ENCODE data around the gene MFSD6. TPM values are rescaled to one million over a fixed set of nuclear protein-coding genes. Genes with fewer than 3 reads are reported as not detected.
"Not testable (repeated sequence)": the region's sequence is repeated elsewhere in the genome, so short reads cannot be mapped to it uniquely, and the experiment has no call there.

MFSD6 gene
- total RNA-seq, 4 donors from 2014 or later = 76.3 to 99.1 (median 83.0) TPM

GRCh38 chr2:190418727-190419126 lies 10.6 kb downstream of the MFSD6 start:
- intact Hi-C loops (cut with DNase I; ENCODE audit: low total_unique reads) = no loop called here
- Histone ChIP-seq H3K9me3 (no peaks in the 10 kb centered on the region), H3K36me3 (no peaks in the 10 kb centered on the region), H3K4me1 (peaks cover 0 to 44% (median 9%) of the 10 kb centered on the region in 4 donors), H3K4me3 (no peak overlapping the region), H3K27me3 (no peaks in the 10 kb centered on the region), H3K27ac (no peak overlapping the region)
- TF ChIP-seq CTCF (IDR thresholded peaks at IDR 0.05) = no peak
- TF ChIP-seq POLR2A (IDR thresholded peaks at IDR 0.05) = no peak
- no peak for TF ChIP-seq EP300 (IDR thresholded peaks at IDR 0.05; ENCODE audit: low read depth)
- no peak for TF ChIP-seq POLR2AphosphoS5 (IDR thresholded peaks at IDR 0.05)
- in situ Hi-C loops (cut with MboI; ENCODE audit: low pct_ligation_motif_present in 1 of 4, low pct_unique_long_range_greater_than_20kb in 1 of 4, low sequenced_read_pairs in 3 of 4) = no loop called here
- DNase-seq = no peak
- 80 to 93% methylated on average over 1 of the region's 1 CpG for WGBS, 2 donors (ENCODE audit: low coverage in 1 of 2)

GRCh38 chr2:190420801-190421200 lies 12.6 kb downstream of the MFSD6 start:
- no peak for DNase-seq
- no peaks in the 10 kb centered on the region for H3K27me3 ChIP-seq
- in situ Hi-C loops (cut with MboI; ENCODE audit: low pct_ligation_motif_present in 1 of 4, low pct_unique_long_range_greater_than_20kb in 1 of 4, low sequenced_read_pairs in 3 of 4) = no loop called here
- peaks cover 0 to 29% (median 3%) of the 10 kb centered on the region in 4 donors for H3K4me1 ChIP-seq
- no peaks in the 10 kb centered on the region for H3K36me3 ChIP-seq
- no peak overlapping the region for H3K27ac ChIP-seq
- H3K4me3 ChIP-seq = no peak overlapping the region
- intact Hi-C loops (cut with DNase I; ENCODE audit: low total_unique reads) = no loop called here
- WGBS, 2 donors (ENCODE audit: low coverage in 1 of 2) = 53 to 56% methylated on average over 1 of the region's 1 CpG
- H3K9me3 ChIP-seq = no peaks in the 10 kb centered on the region
- TF ChIP-seq EP300 (IDR thresholded peaks at IDR 0.05; ENCODE audit: low read depth) (no peak), POLR2AphosphoS5 (IDR thresholded peaks at IDR 0.05) (no peak), CTCF (IDR thresholded peaks at IDR 0.05) (no peak), POLR2A (IDR thresholded peaks at IDR 0.05) (no peak)

- H3K27ac ChIP-seq = no peak overlapping the region
- in situ Hi-C loops (cut with MboI; ENCODE audit: low pct_ligation_motif_present in 1 of 4, low pct_unique_long_range_greater_than_20kb in 1 of 4, low sequenced_read_pairs in 3 of 4) = no loop called here
- intact Hi-C loops (cut with DNase I; ENCODE audit: low total_unique reads) = no loop called here
- peaks cover 0 to 9% (median 0%) of the 10 kb centered on the region in 4 donors for H3K36me3 ChIP-seq
- TF ChIP-seq POLR2AphosphoS5 (IDR thresholded peaks at IDR 0.05) = no peak
- TF ChIP-seq POLR2A (IDR thresholded peaks at IDR 0.05) = no peak
- no peak for TF ChIP-seq EP300 (IDR thresholded peaks at IDR 0.05; ENCODE audit: low read depth)
- no peak for TF ChIP-seq CTCF (IDR thresholded peaks at IDR 0.05)
- H3K4me1 ChIP-seq = peaks cover 0 to 7% (median 0%) of the 10 kb centered on the region in 4 donors
- WGBS, 2 donors (ENCODE audit: low coverage in 1 of 2) = 83 to 89% methylated on average over 1 of the region's 1 CpG
- H3K4me3 ChIP-seq = no peak overlapping the region
- DNase-seq = no peak
- H3K9me3 ChIP-seq = no peaks in the 10 kb centered on the region
- no peaks in the 10 kb centered on the region for H3K27me3 ChIP-seq
These were observed 17.2 kb downstream of the MFSD6 start for GRCh38 chr2:190425221-190425866.

- in situ Hi-C loops (cut with MboI; ENCODE audit: low pct_ligation_motif_present in 1 of 4, low pct_unique_long_range_greater_than_20kb in 1 of 4, low sequenced_read_pairs in 3 of 4) (no loop called here), intact Hi-C loops (cut with DNase I; ENCODE audit: low total_unique reads) (no loop called here)
- H3K4me1 ChIP-seq = peaks cover 0 to 2% (median 0%) of the 10 kb centered on the region in 4 donors
- no peak overlapping the region for H3K4me3 ChIP-seq
- peaks cover 0 to 9% (median 0%) of the 10 kb centered on the region in 4 donors for H3K36me3 ChIP-seq
- no peaks in the 10 kb centered on the region for H3K27me3 ChIP-seq
- DNase-seq = no peak
- no peaks in the 10 kb centered on the region for H3K9me3 ChIP-seq
- TF ChIP-seq POLR2A (IDR thresholded peaks at IDR 0.05) (no peak), EP300 (IDR thresholded peaks at IDR 0.05; ENCODE audit: low read depth) (no peak), CTCF (IDR thresholded peaks at IDR 0.05) (no peak), POLR2AphosphoS5 (IDR thresholded peaks at IDR 0.05) (no peak)
- no peak overlapping the region for H3K27ac ChIP-seq
These were observed 17.9 kb downstream of the MFSD6 start for GRCh38 chr2:190425883-190426658.

- H3K27ac ChIP-seq; H3K36me3 ChIP-seq; intact Hi-C loops (cut with DNase I; ENCODE audit: low total_unique reads); H3K9me3 ChIP-seq; H3K27me3 ChIP-seq; in situ Hi-C loops (cut with MboI; ENCODE audit: low pct_ligation_motif_present in 1 of 4, low pct_unique_long_range_greater_than_20kb in 1 of 4, low sequenced_read_pairs in 3 of 4); DNase-seq; H3K4me3 ChIP-seq: not testable (repeated sequence)
- peaks cover 7 to 34% (median 19%) of the 10 kb centered on the region in 4 donors for H3K4me1 ChIP-seq
- no CpG with 5 or more reads among the region's 26 CpGs for WGBS, 2 donors (ENCODE audit: low coverage in 1 of 2)
These were observed 22.7 kb downstream of the MFSD6 start for GRCh38 chr2:190430866-190431265.
